HEK293 (cell line): ENCODE results near the gene CNTN4.

Source experiments
- CTCF ChIA-PET: fragments of 350-600 bp; formaldehyde crosslinking; extraction: SDS; loops from one replicate; lab custom pipeline; 2021; ENCODE audit warnings: antibody characterized with exemption; lab: Yijun Ruan, JAX
- POLR2A ChIA-PET: fragments of 300-600 bp; formaldehyde crosslinking; extraction: SDS; loops from one replicate; lab custom pipeline; 2020; ENCODE audit warnings: antibody characterized with exemption, inconsistent platforms; lab: Yijun Ruan, JAX
- H3K27ac ChIP-seq: fragments of 200-500 bp; sonication (Bioruptor generic); 2 replicates; pipeline ENCODE4 v1.5.1; 2014; ENCODE audit warnings: low read depth, low read length, control low read depth, inconsistent platforms; ENCODE audit errors: extremely low read depth
- H3K36me3 ChIP-seq, 2 experiments: fragments of 200-500 bp in 1 of 2; sonication (Bioruptor generic) in 1 of 2; 1 replicate in 1 of 2; 2 replicates in 1 of 2; pipeline ENCODE4 v1.5.1; 2014 to 2017; ENCODE audit warnings: inconsistent platforms in 2 of 2, low read length in 2 of 2; ENCODE audit not compliant: control insufficient read depth in 2 of 2, insufficient read depth in 1 of 2
- H3K4me1 ChIP-seq: fragments of 200-500 bp; sonication (Bioruptor generic); 2 replicates; pipeline ENCODE4 v1.5.1; 2014; ENCODE audit warnings: mild to moderate bottlenecking, low read length, inconsistent platforms; ENCODE audit not compliant: control insufficient read depth, insufficient read depth
- H3K4me3 ChIP-seq: 2 replicates; pipeline ENCODE4 v1.5.1; 2011; ENCODE audit warnings: low read depth, mild to moderate bottlenecking, control low read depth, low read length, moderate library complexity
- H3K9me3 ChIP-seq: fragments of 200-500 bp; sonication (Bioruptor generic); 2 replicates; pipeline ENCODE4 v1.5.1; 2014; ENCODE audit warnings: low read depth, low read length, inconsistent platforms; ENCODE audit not compliant: control insufficient read depth, insufficient read depth
- BCL11A ChIP-seq: fragments of 450-650 bp; formaldehyde crosslinking; IDR thresholded peaks from 2 replicates; pipeline ENCODE4 v1.5.1; 2016; ENCODE audit warnings: low read depth, missing biosample characterization, missing genetic modification characterization
- EGR2 ChIP-seq: fragments of 450-650 bp; formaldehyde crosslinking; IDR thresholded peaks from 2 replicates; pipeline ENCODE4 v1.5.1; 2016; ENCODE audit warnings: low read depth, missing biosample characterization, missing genetic modification characterization
- HOXC10 ChIP-seq: sonication (generic); formaldehyde crosslinking; IDR thresholded peaks from 2 replicates; pipeline ENCODE4 v1.8.1; 2023; ENCODE audit warnings: mild to moderate bottlenecking, missing genetic modification reagents
- KLF7 ChIP-seq: fragments of 450-650 bp; formaldehyde crosslinking; IDR thresholded peaks from 2 replicates; pipeline ENCODE4 v1.5.1; 2016; ENCODE audit warnings: missing biosample characterization, missing genetic modification characterization, borderline replicate concordance
- MZF1 ChIP-seq: fragments of 450-650 bp; formaldehyde crosslinking; IDR thresholded peaks from 2 replicates; pipeline ENCODE4 v1.5.1; 2017; ENCODE audit warnings: missing biosample characterization, missing genetic modification characterization, borderline replicate concordance
- PRDM6 ChIP-seq: fragments of 450-650 bp; formaldehyde crosslinking; IDR thresholded peaks from 2 replicates; pipeline ENCODE4 v1.5.1; 2017; ENCODE audit warnings: missing biosample characterization, missing genetic modification characterization
- SALL2 ChIP-seq: fragments of 450-650 bp; formaldehyde crosslinking; IDR thresholded peaks from 2 replicates; pipeline ENCODE4 v1.5.0; 2017; ENCODE audit warnings: missing biosample characterization, mild to moderate bottlenecking, missing genetic modification characterization, borderline replicate concordance
- SP7 ChIP-seq: fragments of 450-650 bp; formaldehyde crosslinking; IDR thresholded peaks from 2 replicates; pipeline ENCODE4 v1.5.1; 2016; ENCODE audit warnings: missing biosample characterization, missing genetic modification characterization
- ZBTB10 ChIP-seq: fragments of 450-650 bp; formaldehyde crosslinking; IDR thresholded peaks from 2 replicates; pipeline ENCODE4 v1.5.1; 2016; ENCODE audit warnings: missing biosample characterization, missing genetic modification characterization
- ZBTB20 ChIP-seq: fragments of 450-650 bp; formaldehyde crosslinking; IDR thresholded peaks from 2 replicates; pipeline ENCODE4 v1.5.1; 2016; ENCODE audit warnings: missing biosample characterization, missing genetic modification characterization
- ZBTB26 ChIP-seq: fragments of 450-650 bp; formaldehyde crosslinking; optimal IDR thresholded peaks from 2 replicates; pipeline ENCODE3; 2016; ENCODE audit warnings: missing biosample characterization, mild to moderate bottlenecking, missing genetic modification characterization
- ZEB2 ChIP-seq: fragments of 450-650 bp; formaldehyde crosslinking; IDR thresholded peaks from 2 replicates; pipeline ENCODE4 v1.5.1; 2016; ENCODE audit warnings: missing biosample characterization, missing genetic modification characterization
- ZNF10 ChIP-seq: fragments of 450-650 bp; formaldehyde crosslinking; IDR thresholded peaks from 2 replicates; pipeline ENCODE4 v1.5.1; 2017; ENCODE audit warnings: missing biosample characterization, missing genetic modification characterization
- ZNF132 ChIP-seq: fragments of 450-650 bp; formaldehyde crosslinking; IDR thresholded peaks from 2 replicates; pipeline ENCODE4 v1.5.1; 2017; ENCODE audit warnings: missing biosample characterization, missing genetic modification characterization, borderline replicate concordance
- ZNF202 ChIP-seq: fragments of 450-650 bp; formaldehyde crosslinking; IDR thresholded peaks from 2 replicates; pipeline ENCODE4 v1.5.1; 2016; ENCODE audit warnings: missing biosample characterization, missing genetic modification characterization, borderline replicate concordance
- ZNF26 ChIP-seq: fragments of 450-650 bp; formaldehyde crosslinking; IDR thresholded peaks from 2 replicates; pipeline ENCODE4 v1.5.1; 2016; ENCODE audit warnings: missing biosample characterization, missing genetic modification characterization
- ZNF280C ChIP-seq: fragments of 450-650 bp; formaldehyde crosslinking; IDR thresholded peaks from 2 replicates; pipeline ENCODE4 v1.5.1; 2016; ENCODE audit warnings: missing biosample characterization, missing genetic modification characterization
- ZNF292 ChIP-seq: fragments of 450-650 bp; formaldehyde crosslinking; IDR thresholded peaks from 2 replicates; pipeline ENCODE4 v1.5.1; 2016; ENCODE audit warnings: low read depth, missing biosample characterization, missing genetic modification characterization, borderline replicate concordance
- ZNF335 ChIP-seq: fragments of 450-650 bp; formaldehyde crosslinking; conservative IDR thresholded peaks from 2 replicates; pipeline ENCODE4 v1.5.1; 2016; ENCODE audit warnings: missing biosample characterization, missing genetic modification characterization
- ZNF529 ChIP-seq: fragments of 450-650 bp; formaldehyde crosslinking; IDR thresholded peaks from 2 replicates; pipeline ENCODE4 v1.5.1; 2017; ENCODE audit warnings: missing genetic modification characterization, missing biosample characterization; ENCODE audit not compliant: insufficient replicate concordance
- ZNF548 ChIP-seq: fragments of 450-650 bp; formaldehyde crosslinking; IDR thresholded peaks from 2 replicates; pipeline ENCODE4 v1.5.1; 2016; ENCODE audit warnings: missing biosample characterization, missing genetic modification characterization
- ZNF626 ChIP-seq: fragments of 450-650 bp; sonication (Bioruptor Pico); formaldehyde crosslinking; IDR thresholded peaks from 2 replicates; pipeline ENCODE4 v1.5.1; 2018; ENCODE audit warnings: missing biosample characterization, missing genetic modification characterization, inconsistent platforms
- TF ChIP-seq, protein P1 (sequence below): fragments of 450-650 bp; formaldehyde crosslinking; IDR thresholded peaks from 2 replicates; pipeline ENCODE4 v1.5.1; 2016; ENCODE audit warnings: missing biosample characterization, missing genetic modification characterization

The CNTN4 gene

DNA sequence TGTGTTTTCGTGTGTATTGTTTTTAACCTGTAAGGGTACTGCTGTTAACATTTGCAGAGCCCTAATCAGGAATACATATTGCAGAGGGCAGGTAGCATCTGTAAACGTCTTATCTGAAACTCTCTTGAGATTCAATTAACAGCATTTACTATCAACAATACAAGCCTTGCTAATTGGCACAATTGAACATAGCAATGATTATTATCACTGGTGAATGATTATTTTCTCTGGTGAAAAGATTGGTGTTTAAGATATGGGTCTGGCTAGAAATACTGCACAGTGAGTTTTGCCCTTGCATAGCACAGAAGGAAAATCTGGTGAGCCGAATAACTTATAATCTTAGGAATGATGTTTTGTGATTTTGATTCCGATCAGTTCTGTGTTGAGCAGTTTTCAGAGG, 5.9 kb upstream of the CNTN4 start:
- POLR2A ChIA-PET, result no interaction called here
- CTCF ChIA-PET, result no interaction called here
- Histone ChIP-seq H3K4me1 (0 out of 2 replicates have a peak, but pooled peaks cover 4% of the 10 kb centered on the region), H3K4me3 (no peak overlapping the region), H3K9me3 (no peaks in the 10 kb centered on the region), H3K27ac (no peak overlapping the region), H3K36me3 (no peaks in the 10 kb centered on the region)
- TF ChIP-seq ZNF10 (tag by site-specific recombination), result no peak
- TF ChIP-seq, protein P1, sequence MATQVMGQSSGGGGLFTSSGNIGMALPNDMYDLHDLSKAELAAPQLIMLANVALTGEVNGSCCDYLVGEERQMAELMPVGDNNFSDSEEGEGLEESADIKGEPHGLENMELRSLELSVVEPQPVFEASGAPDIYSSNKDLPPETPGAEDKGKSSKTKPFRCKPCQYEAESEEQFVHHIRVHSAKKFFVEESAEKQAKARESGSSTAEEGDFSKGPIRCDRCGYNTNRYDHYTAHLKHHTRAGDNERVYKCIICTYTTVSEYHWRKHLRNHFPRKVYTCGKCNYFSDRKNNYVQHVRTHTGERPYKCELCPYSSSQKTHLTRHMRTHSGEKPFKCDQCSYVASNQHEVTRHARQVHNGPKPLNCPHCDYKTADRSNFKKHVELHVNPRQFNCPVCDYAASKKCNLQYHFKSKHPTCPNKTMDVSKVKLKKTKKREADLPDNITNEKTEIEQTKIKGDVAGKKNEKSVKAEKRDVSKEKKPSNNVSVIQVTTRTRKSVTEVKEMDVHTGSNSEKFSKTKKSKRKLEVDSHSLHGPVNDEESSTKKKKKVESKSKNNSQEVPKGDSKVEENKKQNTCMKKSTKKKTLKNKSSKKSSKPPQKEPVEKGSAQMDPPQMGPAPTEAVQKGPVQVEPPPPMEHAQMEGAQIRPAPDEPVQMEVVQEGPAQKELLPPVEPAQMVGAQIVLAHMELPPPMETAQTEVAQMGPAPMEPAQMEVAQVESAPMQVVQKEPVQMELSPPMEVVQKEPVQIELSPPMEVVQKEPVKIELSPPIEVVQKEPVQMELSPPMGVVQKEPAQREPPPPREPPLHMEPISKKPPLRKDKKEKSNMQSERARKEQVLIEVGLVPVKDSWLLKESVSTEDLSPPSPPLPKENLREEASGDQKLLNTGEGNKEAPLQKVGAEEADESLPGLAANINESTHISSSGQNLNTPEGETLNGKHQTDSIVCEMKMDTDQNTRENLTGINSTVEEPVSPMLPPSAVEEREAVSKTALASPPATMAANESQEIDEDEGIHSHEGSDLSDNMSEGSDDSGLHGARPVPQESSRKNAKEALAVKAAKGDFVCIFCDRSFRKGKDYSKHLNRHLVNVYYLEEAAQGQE, result no peak
- TF ChIP-seq ZNF292 (tag by site-specific recombination), result no peak
- TF ChIP-seq ZBTB10 (tag by site-specific recombination), result no peak
- TF ChIP-seq ZNF202 (tag by site-specific recombination), result no peak
- no peak for TF ChIP-seq ZNF548 (tag by site-specific recombination)
- no peak for TF ChIP-seq PRDM6 (tag by site-specific recombination)
- no peak for TF ChIP-seq HOXC10
- TF ChIP-seq ZNF626 (tag by site-specific recombination), result no peak
- no peak for TF ChIP-seq BCL11A (tag by site-specific recombination)
- no peak for TF ChIP-seq MZF1 (tag by site-specific recombination)
- TF ChIP-seq ZNF132, result no peak
- TF ChIP-seq SP7 (tag by site-specific recombination), result no peak
- TF ChIP-seq ZNF335 (tag by site-specific recombination), result no peak

DNA sequence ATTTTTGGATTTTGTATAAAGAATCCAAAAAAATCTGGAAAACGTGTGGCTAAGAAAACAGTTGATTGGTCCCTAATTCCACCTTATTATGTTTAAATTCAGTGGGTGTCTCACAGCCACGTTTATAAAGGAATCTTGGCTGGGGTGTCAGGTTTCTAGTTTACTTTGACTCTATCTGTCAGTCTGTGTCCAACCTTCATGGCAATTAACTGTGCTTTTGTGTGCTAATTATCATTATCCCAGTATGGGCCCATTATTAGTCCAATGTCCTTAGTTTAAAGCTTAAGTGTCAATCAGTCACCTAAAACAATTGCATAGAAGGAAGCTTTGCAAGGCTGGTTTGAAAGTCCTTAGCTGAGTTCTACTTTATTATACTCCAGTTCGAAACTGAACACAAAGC, 3.7 kb upstream of the CNTN4 start:
- CTCF ChIA-PET, result interaction anchor here (1.0 kb wide), 1 partner anchor 819 kb away, joined by 3 read pairs; no protein-coding TSS in a partner anchor
- Histone ChIP-seq H3K36me3 (no peaks in the 10 kb centered on the region), H3K27ac (no peak overlapping the region), H3K4me1 (0 out of 2 replicates have a peak, but pooled peaks cover 4% of the 10 kb centered on the region), H3K4me3 (no peak overlapping the region), H3K9me3 (no peaks in the 10 kb centered on the region)
- POLR2A ChIA-PET, result no interaction called here
- no peak for TF ChIP-seq ZNF529
- TF ChIP-seq ZBTB20 (tag by site-specific recombination), result no peak
- no peak for TF ChIP-seq KLF7 (tag by site-specific recombination)
- no peak for TF ChIP-seq ZNF280C (tag by site-specific recombination)
- TF ChIP-seq ZNF26, result no peak
- TF ChIP-seq ZBTB26 (tag by site-specific recombination), result no peak
- no peak for TF ChIP-seq EGR2 (tag by site-specific recombination)
- TF ChIP-seq ZEB2 (tag by site-specific recombination), result no peak
- TF ChIP-seq ZNF10 (tag by site-specific recombination), result no peak
- TF ChIP-seq SALL2 (tag by site-specific recombination), result no peak
